ENCODE measurements around the gene CST3.
"Not testable (repeated sequence)": the region's sequence is repeated elsewhere in the genome, so short reads cannot be mapped to it uniquely, and the experiment has no call there.

Gene CST3

GRCh38 chr20:23640671-23641667 is 3.2 kb upstream of the CST3 start:
- DNase-seq: no peak

- no peak for DNase-seq
These were observed 2.4 kb upstream of the CST3 start for GRCh38 chr20:23640018-23640601.

GRCh38 chr20:23639490-23639958 is 1.8 kb upstream of the CST3 start:
- no peak for DNase-seq

- no peak for DNase-seq
These were observed 554 bp upstream of the CST3 start for GRCh38 chr20:23638309-23638708.

GRCh38 chr20:23636908-23637281 is 860 bp downstream of the CST3 start:
- DNase-seq: no peak

- no peak for DNase-seq
These were observed 1.4 kb downstream of the CST3 start for GRCh38 chr20:23636182-23636907.

- DNase-seq: not testable (repeated sequence)
These were observed 2.0 kb downstream of the CST3 start for GRCh38 chr20:23635768-23636090.

GRCh38 chr20:23634985-23635767 is 2.6 kb downstream of the CST3 start:
- no peak for DNase-seq

GRCh38 chr20:23634044-23634801 is 3.5 kb downstream of the CST3 start:
- no peak for DNase-seq

GRCh38 chr20:23632711-23633573 is 4.8 kb downstream of the CST3 start:
- DNase-seq: no peak

GRCh38 chr20:23631981-23632710 is 5.6 kb downstream of the CST3 start:
- no peak for DNase-seq

GRCh38 chr20:23631226-23631822 is 6.4 kb downstream of the CST3 start:
- DNase-seq: no peak

GRCh38 chr20:23630392-23630849 is 7.3 kb downstream of the CST3 start:
- DNase-seq: no peak

GRCh38 chr20:23629542-23630391 is 8.0 kb downstream of the CST3 start:
- DNase-seq: no peak

- peak; percentile 32 for DNase-seq
These were observed 8.7 kb downstream of the CST3 start for GRCh38 chr20:23629017-23629541.

GRCh38 chr20:23628402-23629016 is 9.2 kb downstream of the CST3 start:
- DNase-seq: no peak

GRCh38 chr20:23627501-23627900 is 10.3 kb downstream of the CST3 start:
- DNase-seq: no peak

- DNase-seq: no peak
These were observed 11.6 kb downstream of the CST3 start for GRCh38 chr20:23626040-23626620.

All from GOT3 (cell line).